ENCODE data around the gene AGMO. TPM values are rescaled to one million over a fixed set of nuclear protein-coding genes. Genes with fewer than 3 reads are reported as not detected.

The AGMO gene
- polyA plus RNA-seq, 3 donors: not detected

DNA sequence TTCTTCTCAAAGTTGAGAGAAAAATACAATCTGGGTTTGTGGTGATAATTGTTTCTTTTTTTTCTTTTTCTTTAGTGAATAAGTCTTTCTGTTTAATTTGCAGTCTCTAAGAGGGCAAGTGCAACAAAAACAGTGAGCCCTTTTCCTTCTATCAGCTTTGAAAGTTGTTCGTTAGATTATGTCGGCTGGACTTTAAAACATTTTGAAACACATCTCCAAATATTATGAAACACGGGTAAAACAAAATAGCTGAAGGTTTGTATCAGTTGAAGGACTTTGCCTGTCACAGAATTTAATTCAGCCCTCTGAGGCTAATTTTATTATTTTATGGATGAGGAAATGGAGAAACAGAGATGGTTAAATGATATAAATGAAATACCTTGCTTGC is 85.3 kb downstream of the AGMO start:
- Histone ChIP-seq H3K9ac (ENCODE audit: insufficient read depth, low read length, poor library complexity, severe bottlenecking) (no peak overlapping the region), H2AFZ (ENCODE audit: insufficient read depth, low read depth, low read length, poor library complexity, severe bottlenecking) (no peak overlapping the region), H4K20me1 (ENCODE audit: insufficient read depth, low read length) (no peaks in the 10 kb centered on the region), H3K36me3 (replicated peaks in 1 of 2; ENCODE audit: control insufficient read depth in 1 of 2, insufficient read depth in 2 of 2, low read length in 2 of 2) (no peaks in the 10 kb centered on the region), H3K4me2 (replicated peaks; ENCODE audit: extremely low read depth, low read length, poor library complexity, severe bottlenecking) (no peak overlapping the region), H3K4me1 (ENCODE audit: control insufficient read depth in 1 of 2, insufficient read depth in 2 of 2, low read length in 2 of 2) (no peaks in the 10 kb centered on the region), H3K27ac (ENCODE audit: low read depth in 1 of 2, low read length in 2 of 2) (no peak overlapping the region), H3K27me3 (ENCODE audit: control insufficient read depth in 2 of 2, insufficient read depth in 2 of 2, low read length in 2 of 2) (no peaks in the 10 kb centered on the region), H3K9me3 (replicated peaks in 1 of 2; ENCODE audit: control insufficient read depth in 1 of 2, insufficient read depth in 1 of 2, low read length in 2 of 2) (peaks cover 0 to 6% of the 10 kb centered on the region in 2 donors), H3K4me3 (replicated peaks in 1 of 3; ENCODE audit: low read depth in 2 of 3, low read length in 3 of 3) (no peak overlapping the region), H3K79me2 (ENCODE audit: insufficient read depth, low read length) (no peaks in the 10 kb centered on the region)
- H3K9me3 Mint-ChIP-seq: peaks cover 0 to 11% (median 5%) of the 10 kb centered on the region in 7 donors
- H3K4me3 Mint-ChIP-seq: no peak overlapping the region
- no peaks in the 10 kb centered on the region for H3K27me3 Mint-ChIP-seq (ENCODE audit: low read depth in 3 of 3)
- no CpG with 5 or more reads among the region's 3 CpGs for WGBS (ENCODE audit: insufficient coverage)
- DNase-seq: no peak
- TF ChIP-seq, protein P1, sequence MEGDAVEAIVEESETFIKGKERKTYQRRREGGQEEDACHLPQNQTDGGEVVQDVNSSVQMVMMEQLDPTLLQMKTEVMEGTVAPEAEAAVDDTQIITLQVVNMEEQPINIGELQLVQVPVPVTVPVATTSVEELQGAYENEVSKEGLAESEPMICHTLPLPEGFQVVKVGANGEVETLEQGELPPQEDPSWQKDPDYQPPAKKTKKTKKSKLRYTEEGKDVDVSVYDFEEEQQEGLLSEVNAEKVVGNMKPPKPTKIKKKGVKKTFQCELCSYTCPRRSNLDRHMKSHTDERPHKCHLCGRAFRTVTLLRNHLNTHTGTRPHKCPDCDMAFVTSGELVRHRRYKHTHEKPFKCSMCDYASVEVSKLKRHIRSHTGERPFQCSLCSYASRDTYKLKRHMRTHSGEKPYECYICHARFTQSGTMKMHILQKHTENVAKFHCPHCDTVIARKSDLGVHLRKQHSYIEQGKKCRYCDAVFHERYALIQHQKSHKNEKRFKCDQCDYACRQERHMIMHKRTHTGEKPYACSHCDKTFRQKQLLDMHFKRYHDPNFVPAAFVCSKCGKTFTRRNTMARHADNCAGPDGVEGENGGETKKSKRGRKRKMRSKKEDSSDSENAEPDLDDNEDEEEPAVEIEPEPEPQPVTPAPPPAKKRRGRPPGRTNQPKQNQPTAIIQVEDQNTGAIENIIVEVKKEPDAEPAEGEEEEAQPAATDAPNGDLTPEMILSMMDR (IDR thresholded peaks at IDR 0.05): no peak
- intact Hi-C loops (cut with micrococcal nuclease): no loop called here
- no peaks in the 10 kb centered on the region for H3K4me1 Mint-ChIP-seq
- H3K36me3 Mint-ChIP-seq: no peaks in the 10 kb centered on the region
- H3K27ac Mint-ChIP-seq: no peak overlapping the region

DNA sequence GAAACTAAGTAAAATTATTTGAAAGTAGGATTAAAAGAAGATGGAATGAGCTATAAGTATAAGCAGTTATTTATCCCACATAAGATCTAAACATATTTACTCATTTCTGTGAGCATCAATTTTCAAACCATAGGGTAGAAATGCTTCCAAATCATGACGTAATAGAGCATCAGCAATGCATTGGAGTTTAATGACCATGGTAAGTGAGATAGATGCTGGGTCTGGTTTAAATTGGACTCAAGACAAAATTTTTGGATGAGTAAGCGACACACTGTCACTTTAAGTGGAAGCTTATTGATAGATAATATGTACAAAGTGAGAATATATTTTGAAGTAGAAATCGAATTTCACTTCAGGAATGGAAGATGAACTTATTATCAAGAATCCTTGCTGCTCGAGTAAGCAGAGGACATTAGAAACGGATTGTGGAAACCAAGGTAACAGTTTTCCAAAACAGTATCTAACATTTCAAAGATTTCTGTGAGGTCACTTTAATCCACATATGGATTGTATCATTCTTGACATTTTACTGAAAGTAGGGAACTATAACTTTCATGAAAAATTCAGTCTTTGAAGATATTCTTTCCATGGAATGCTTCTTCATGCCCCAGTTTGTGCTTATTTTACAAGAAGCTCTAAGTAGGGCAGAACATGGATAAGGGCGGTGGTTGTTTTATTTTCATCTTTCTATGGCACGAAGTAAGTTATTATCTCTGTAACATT is 85.8 kb downstream of the AGMO start:
- H3K27ac ChIP-seq (ENCODE audit: low read depth in 1 of 2, low read length in 2 of 2): no peak overlapping the region
- H3K9ac ChIP-seq (ENCODE audit: insufficient read depth, low read length, poor library complexity, severe bottlenecking): no peak overlapping the region
- Mint-ChIP-seq H3K27me3 (ENCODE audit: low read depth in 3 of 3) (no peaks in the 10 kb centered on the region), H3K36me3 (no peaks in the 10 kb centered on the region), H3K4me1 (no peaks in the 10 kb centered on the region), H3K27ac (no peak overlapping the region), H3K9me3 (peaks cover 0 to 11% (median 5%) of the 10 kb centered on the region in 7 donors), H3K4me3 (no peak overlapping the region)
- TF ChIP-seq, protein P1 (IDR thresholded peaks at IDR 0.05): no peak
- no peaks in the 10 kb centered on the region for H3K36me3 ChIP-seq (replicated peaks in 1 of 2; ENCODE audit: control insufficient read depth in 1 of 2, insufficient read depth in 2 of 2, low read length in 2 of 2)
- no peak overlapping the region for H3K4me3 ChIP-seq (replicated peaks in 1 of 3; ENCODE audit: low read depth in 2 of 3, low read length in 3 of 3)
- peaks cover 0 to 6% of the 10 kb centered on the region in 2 donors for H3K9me3 ChIP-seq (replicated peaks in 1 of 2; ENCODE audit: control insufficient read depth in 1 of 2, insufficient read depth in 1 of 2, low read length in 2 of 2)
- H2AFZ ChIP-seq (ENCODE audit: insufficient read depth, low read depth, low read length, poor library complexity, severe bottlenecking): no peak overlapping the region
- H3K79me2 ChIP-seq (ENCODE audit: insufficient read depth, low read length): no peaks in the 10 kb centered on the region
- WGBS (ENCODE audit: insufficient coverage): 96% methylated on average over 3 of the region's 7 CpGs
- DNase-seq: no peak
- H4K20me1 ChIP-seq (ENCODE audit: insufficient read depth, low read length): no peaks in the 10 kb centered on the region
- H3K4me2 ChIP-seq (replicated peaks; ENCODE audit: extremely low read depth, low read length, poor library complexity, severe bottlenecking): no peak overlapping the region
- no peaks in the 10 kb centered on the region for H3K4me1 ChIP-seq (ENCODE audit: control insufficient read depth in 1 of 2, insufficient read depth in 2 of 2, low read length in 2 of 2)
- H3K27me3 ChIP-seq (ENCODE audit: control insufficient read depth in 2 of 2, insufficient read depth in 2 of 2, low read length in 2 of 2): no peaks in the 10 kb centered on the region
- intact Hi-C loops (cut with micrococcal nuclease): no loop called here
